HG02885 (cell line): ENCODE results near the gene ZNF282.

ENCODE experiments used
- ATAC-seq: cut with Tn5 transposase; IDR thresholded peaks from one replicate; pipeline ENCODE4 v1.9.1; 2021; ENCODE audit warnings: mild to moderate bottlenecking; ENCODE audit not compliant: unreplicated experiment, poor library complexity

ZNF282 gene

GRCh38 chr7:149188637-149189259 is 6.6 kb upstream of the ZNF282 start:
- ATAC-seq, result no peak

GRCh38 chr7:149191851-149192250 is 3.5 kb upstream of the ZNF282 start:
- ATAC-seq, result no peak

GRCh38 chr7:149194799-149195179 is 557 bp upstream of the ZNF282 start:
- ATAC-seq, result no peak

GRCh38 chr7:149196151-149196704 is 882 bp downstream of the ZNF282 start:
- peak; percentile 10 for ATAC-seq

GRCh38 chr7:149196705-149197171 is 1.4 kb downstream of the ZNF282 start:
- no peak for ATAC-seq

- ATAC-seq, result no peak
Measured at GRCh38 chr7:149197675-149198074, 2.3 kb downstream of the ZNF282 start.

GRCh38 chr7:149198161-149198816 is 2.9 kb downstream of the ZNF282 start:
- ATAC-seq, result no peak

- ATAC-seq, result no peak
Measured at GRCh38 chr7:149199234-149199995, 4.1 kb downstream of the ZNF282 start.

- ATAC-seq, result no peak
Measured at GRCh38 chr7:149202831-149203231, 7.5 kb downstream of the ZNF282 start.

GRCh38 chr7:149205690-149206381 is 10.5 kb downstream of the ZNF282 start:
- no peak for ATAC-seq

GRCh38 chr7:149207324-149208035 is 12.1 kb downstream of the ZNF282 start:
- ATAC-seq, result no peak

- no peak for ATAC-seq
Measured at GRCh38 chr7:149209518-149210269, 14.3 kb downstream of the ZNF282 start.

- ATAC-seq, result no peak
Measured at GRCh38 chr7:149210551-149210950, 15.2 kb downstream of the ZNF282 start.

- ATAC-seq, result no peak
Measured at GRCh38 chr7:149214020-149214720, 18.8 kb downstream of the ZNF282 start.

- no peak for ATAC-seq
Measured at GRCh38 chr7:149216402-149216801, 21.1 kb downstream of the ZNF282 start.

GRCh38 chr7:149217570-149217969 is 22.2 kb downstream of the ZNF282 start:
- ATAC-seq, result no peak

- ATAC-seq, result no peak
Measured at GRCh38 chr7:149218469-149219420, 23.4 kb downstream of the ZNF282 start.
